ENCODE results near the gene CPEB4. TPM values are rescaled to one million over a fixed set of nuclear protein-coding genes. Genes with fewer than 3 reads are reported as not detected.

The CPEB4 gene
- total and polyA plus RNA-seq, 2 of the 8 experiments (the other 6 are each of a cell fraction or from before 2014, with no cell fraction given): 8.4 to 13.4 TPM

DNA sequence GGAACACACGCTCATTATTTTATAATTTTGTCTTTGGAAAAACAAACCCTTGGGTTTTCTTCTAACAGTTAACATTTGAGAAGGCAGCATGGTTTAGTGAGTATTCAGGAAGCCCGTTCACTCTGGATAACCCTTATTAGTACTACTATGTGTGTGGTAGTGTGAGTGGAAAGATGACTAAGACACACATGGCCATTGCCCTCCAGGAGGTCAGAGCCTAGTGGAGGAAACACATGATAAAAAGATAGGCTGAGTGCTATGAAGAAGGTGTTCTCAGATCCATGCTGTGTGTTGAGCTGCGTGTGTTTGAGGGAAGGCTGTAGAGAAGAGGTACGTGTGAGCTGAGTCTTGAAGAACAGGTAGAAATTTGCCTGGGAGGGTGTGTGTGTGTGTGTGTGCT, 109.2 kb downstream of the CPEB4 start:
- 0 out of 2 replicates have a peak overlapping the region, but pooled peaks have one; percentile 53 for H2AFZ ChIP-seq (ENCODE audit: low read length)
- H3K27ac ChIP-seq (ENCODE audit: low read depth, low read length): no peak overlapping the region
- no peaks in the 10 kb centered on the region for H3K79me1 ChIP-seq (ENCODE audit: low read depth, low read length)
- no peaks in the 10 kb centered on the region; the same call in 1 of the 2 replicates for H3K23me2 ChIP-seq (ENCODE audit: low read depth, low read length)
- H2AK5ac ChIP-seq (ENCODE audit: low read depth, low read length): no peak overlapping the region
- H2BK120ac ChIP-seq (replicated peaks; ENCODE audit: low read depth, low read length): no peak overlapping the region
- H3K27me3 ChIP-seq (replicated peaks in 1 of 4; ENCODE audit: control insufficient read depth in 3 of 4, extremely low read depth in 1 of 4, insufficient read depth in 3 of 4, low read length in 3 of 4): no peaks in the 10 kb centered on the region; a peak in 1 of 7 replicates
- H4K8ac ChIP-seq (ENCODE audit: extremely low read depth, insufficient read depth, low read length): no peak overlapping the region
- no peaks in the 10 kb centered on the region for H4K20me1 ChIP-seq (replicated peaks in 1 of 2; ENCODE audit: control insufficient read depth in 1 of 2, insufficient read depth in 2 of 2, low read length in 2 of 2)
- no peak for DNase-seq (ENCODE audit: low read depth in 1 of 2, low spot score in 2 of 2)
- no peaks in the 10 kb centered on the region for H3K36me3 ChIP-seq (ENCODE audit: control insufficient read depth in 2 of 4, insufficient read depth in 4 of 4, low read length in 3 of 4)
- no peak overlapping the region for H2BK12ac ChIP-seq (ENCODE audit: low read depth, low read length)
- TF ChIP-seq TAF7 (optimal IDR thresholded peaks at IDR 0.05; ENCODE audit: borderline replicate concordance, low read depth, low read length): no peak
- TF ChIP-seq CHD1 (IDR thresholded peaks at IDR 0.05; ENCODE audit: low read depth, low read length): no peak
- TF ChIP-seq POLR2A (IDR thresholded peaks at IDR 0.05; ENCODE audit: control extremely low read depth in 1 of 2, low read depth in 2 of 2, low read length in 2 of 2): no peak
- no peak for TF ChIP-seq CEBPB (IDR thresholded peaks at IDR 0.05; ENCODE audit: low read depth, low read length)
- TF ChIP-seq, protein P1, sequence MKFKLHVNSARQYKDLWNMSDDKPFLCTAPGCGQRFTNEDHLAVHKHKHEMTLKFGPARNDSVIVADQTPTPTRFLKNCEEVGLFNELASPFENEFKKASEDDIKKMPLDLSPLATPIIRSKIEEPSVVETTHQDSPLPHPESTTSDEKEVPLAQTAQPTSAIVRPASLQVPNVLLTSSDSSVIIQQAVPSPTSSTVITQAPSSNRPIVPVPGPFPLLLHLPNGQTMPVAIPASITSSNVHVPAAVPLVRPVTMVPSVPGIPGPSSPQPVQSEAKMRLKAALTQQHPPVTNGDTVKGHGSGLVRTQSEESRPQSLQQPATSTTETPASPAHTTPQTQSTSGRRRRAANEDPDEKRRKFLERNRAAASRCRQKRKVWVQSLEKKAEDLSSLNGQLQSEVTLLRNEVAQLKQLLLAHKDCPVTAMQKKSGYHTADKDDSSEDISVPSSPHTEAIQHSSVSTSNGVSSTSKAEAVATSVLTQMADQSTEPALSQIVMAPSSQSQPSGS (IDR thresholded peaks at IDR 0.05; ENCODE audit: low read length): no peak
- TF ChIP-seq MAFK (IDR thresholded peaks at IDR 0.05; ENCODE audit: low read depth, low read length): no peak
- no peak for TF ChIP-seq RFX5 (IDR thresholded peaks at IDR 0.05; ENCODE audit: borderline replicate concordance, low read depth, low read length)
- no peak for TF ChIP-seq GABPA (IDR thresholded peaks at IDR 0.05; ENCODE audit: borderline replicate concordance, insufficient read depth, low read length)
- no peak for TF ChIP-seq EGR1 (IDR thresholded peaks at IDR 0.05; ENCODE audit: borderline replicate concordance, low read depth, low read length)
- TF ChIP-seq TEAD4 (IDR thresholded peaks at IDR 0.05; ENCODE audit: low read depth, low read length): no peak
- TF ChIP-seq SAP30 (IDR thresholded peaks at IDR 0.05; ENCODE audit: insufficient read depth, insufficient replicate concordance, low read length): no peak
- H4K91ac ChIP-seq (replicated peaks; ENCODE audit: insufficient read length, low read length): no peak overlapping the region
- H2BK15ac ChIP-seq (ENCODE audit: low read length): no peak overlapping the region
- ChIA-PET POLR2A (ENCODE audit: partially characterized antibody) (interaction anchor here (1.0 kb wide), 1 partner anchor 34 kb away, joined by 4 read pairs; no protein-coding TSS in a partner anchor), CTCF (ENCODE audit: partially characterized antibody) (interaction anchor here (0.8 to 1.7 kb wide), 6 partner anchors 11 to 381 kb away, joined by 3 to 5 read pairs (median 4); partner anchors contain the start of gene NSG2)
- no peak overlapping the region for H3K14ac ChIP-seq (ENCODE audit: insufficient read length)
- H3K18ac ChIP-seq (ENCODE audit: extremely low read depth, low read length): no peak overlapping the region
- H3K4ac ChIP-seq (replicated peaks; ENCODE audit: insufficient read length, low read depth, low read length): no peak overlapping the region
- H2BK20ac ChIP-seq (ENCODE audit: low read length): no peak overlapping the region
- H3K4me3 ChIP-seq (ENCODE audit: extremely low read depth in 1 of 4, insufficient read depth in 2 of 4, low read depth in 3 of 4, low read length in 4 of 4): no peak overlapping the region
- H3K4me1 ChIP-seq (replicated peaks in 1 of 4; ENCODE audit: control insufficient read depth in 3 of 4, insufficient read depth in 4 of 4, low read length in 3 of 4): no peaks in the 10 kb centered on the region
- no peak overlapping the region for H3K9ac ChIP-seq (replicated peaks in 1 of 4; ENCODE audit: extremely low read depth in 1 of 4, low read depth in 3 of 4, low read length in 3 of 4)
- no peak overlapping the region for H3K56ac ChIP-seq (replicated peaks; ENCODE audit: insufficient read length, low read depth, low read length)
- no peak overlapping the region for H2BK5ac ChIP-seq (ENCODE audit: low read depth, low read length)
- no peaks in the 10 kb centered on the region for H3K79me2 ChIP-seq (ENCODE audit: control insufficient read depth in 1 of 2, insufficient read depth in 2 of 2, low read length in 2 of 2)
- H4K5ac ChIP-seq (ENCODE audit: insufficient read length, low read depth, low read length): no peak overlapping the region
- FAIRE-seq: no peak
- 88% methylated on average over 4 of the region's 4 CpGs; no CpG with 5 or more reads in 1 of the 2 experiments for WGBS, 2 experiments (ENCODE audit: extremely low coverage in 1 of 2, insufficient coverage in 1 of 2, insufficient read length in 1 of 2, insufficient replicate concordance in 2 of 2, low coverage in 1 of 2, low lambda C conversion rate in 2 of 2, missing lambda C conversion rate in 1 of 2)
- no peaks in the 10 kb centered on the region for H3K9me3 ChIP-seq (ENCODE audit: insufficient read depth in 2 of 2, low read depth in 1 of 2, low read length in 1 of 2)
- H3K4me2 ChIP-seq (ENCODE audit: insufficient read depth in 1 of 2, low read depth in 2 of 2, low read length in 2 of 2): no peak overlapping the region
- no peak overlapping the region for H3K23ac ChIP-seq (ENCODE audit: insufficient read length)

Data from H1 (cell line).